Measurements from ENCODE around the gene TM4SF18.
A peak's percentile ranks its signal among the peaks of the same experiment; 100 is the strongest.

The TM4SF18 gene

GRCh38 chr3:149324332-149324731 lies 9.1 kb downstream of the TM4SF18 start:
- no peak for DNase-seq

GRCh38 chr3:149321640-149322039 lies 11.8 kb downstream of the TM4SF18 start:
- no peak for DNase-seq

GRCh38 chr3:149321136-149321535 lies 12.3 kb downstream of the TM4SF18 start:
- no peak for DNase-seq

- no peak for DNase-seq
Measured at GRCh38 chr3:149319750-149320149, 13.7 kb downstream of the TM4SF18 start.

GRCh38 chr3:149317072-149317471 lies 16.4 kb downstream of the TM4SF18 start:
- DNase-seq: no peak

- DNase-seq: no peak
Measured at GRCh38 chr3:149316437-149316836, 17.0 kb downstream of the TM4SF18 start.

- DNase-seq: no peak
Measured at GRCh38 chr3:149315694-149316093, 17.7 kb downstream of the TM4SF18 start.

- no peak for DNase-seq
Measured at GRCh38 chr3:149314807-149315578, 18.4 kb downstream of the TM4SF18 start.

GRCh38 chr3:149313542-149313941 lies 19.9 kb downstream of the TM4SF18 start:
- DNase-seq: no peak

- DNase-seq: no peak
Measured at GRCh38 chr3:149310796-149311534, 22.5 kb downstream of the TM4SF18 start.

GRCh38 chr3:149307435-149307783 lies 26.0 kb downstream of the TM4SF18 start:
- DNase-seq: no peak

GRCh38 chr3:149306751-149307434 lies 26.5 kb downstream of the TM4SF18 start:
- DNase-seq: no peak

- no peak for DNase-seq
Measured at GRCh38 chr3:149305376-149305775, 28.1 kb downstream of the TM4SF18 start.

GRCh38 chr3:149299938-149300801 lies 33.3 kb downstream of the TM4SF18 start:
- peak; percentile 11 for DNase-seq

- DNase-seq: no peak
Measured at GRCh38 chr3:149296972-149297371, 36.5 kb downstream of the TM4SF18 start.

- no peak for DNase-seq
Measured at GRCh38 chr3:149292666-149293065, 40.8 kb downstream of the TM4SF18 start.

GRCh38 chr3:149291178-149291577 lies 42.3 kb downstream of the TM4SF18 start:
- DNase-seq: no peak

GRCh38 chr3:149288655-149289054 lies 44.8 kb downstream of the TM4SF18 start:
- no peak for DNase-seq

GRCh38 chr3:149284034-149284433 lies 49.4 kb downstream of the TM4SF18 start:
- DNase-seq: no peak

GRCh38 chr3:149283401-149283800 lies 50.0 kb downstream of the TM4SF18 start:
- no peak for DNase-seq

- DNase-seq: no peak
Measured at GRCh38 chr3:149282836-149283235, 50.6 kb downstream of the TM4SF18 start.

GRCh38 chr3:149282322-149282721 lies 51.1 kb downstream of the TM4SF18 start:
- DNase-seq: no peak

Measured in eye (tissue), 1 donor.